ENCODE measurements around the gene VAV3. TPM values are rescaled to one million over a fixed set of nuclear protein-coding genes. Genes with fewer than 3 reads are reported as not detected.

VAV3 gene
- total and polyA plus RNA-seq, 2 of the 8 experiments (the other 6 are each of a cell fraction or from before 2014, with no cell fraction given), result 2.9 to 7.9 TPM

GRCh38 chr1:107664982-107665925 is 299.7 kb downstream of the VAV3 start:
- H2BK15ac ChIP-seq (ENCODE audit: low read length), result no peak overlapping the region
- H3K4me2 ChIP-seq (ENCODE audit: insufficient read depth in 1 of 2, low read depth in 2 of 2, low read length in 2 of 2), result no peak overlapping the region
- 93% methylated on average over 5 of the region's 5 CpGs; no CpG with 5 or more reads in 1 of the 2 experiments for WGBS, 2 experiments (ENCODE audit: extremely low coverage in 1 of 2, insufficient coverage in 1 of 2, insufficient read length in 1 of 2, insufficient replicate concordance in 2 of 2, low coverage in 1 of 2, low lambda C conversion rate in 2 of 2, missing lambda C conversion rate in 1 of 2)
- no peak overlapping the region for H2BK5ac ChIP-seq (ENCODE audit: low read depth, low read length)
- no peak overlapping the region for H4K8ac ChIP-seq (ENCODE audit: extremely low read depth, insufficient read depth, low read length)
- no peaks in the 10 kb centered on the region for H3K4me1 ChIP-seq (replicated peaks in 1 of 4; ENCODE audit: control insufficient read depth in 3 of 4, insufficient read depth in 4 of 4, low read length in 3 of 4)
- no peaks in the 10 kb centered on the region for H3K36me3 ChIP-seq (ENCODE audit: control insufficient read depth in 2 of 4, insufficient read depth in 4 of 4, low read length in 3 of 4)
- H4K20me1 ChIP-seq (replicated peaks in 1 of 2; ENCODE audit: control insufficient read depth in 1 of 2, insufficient read depth in 2 of 2, low read length in 2 of 2), result no peaks in the 10 kb centered on the region
- CTCF ChIA-PET (ENCODE audit: partially characterized antibody), result interaction anchor here (1.4 to 2.1 kb wide), 3 partner anchors 9 to 83 kb away, joined by 4 to 7 read pairs (median 4); no protein-coding TSS in a partner anchor
- no peak overlapping the region for H2BK12ac ChIP-seq (ENCODE audit: low read depth, low read length)
- H4K5ac ChIP-seq (ENCODE audit: insufficient read length, low read depth, low read length), result no peak overlapping the region
- no peak for DNase-seq (ENCODE audit: low read depth in 1 of 2, low spot score in 2 of 2)
- no peak for FAIRE-seq
- no peak overlapping the region for H2AFZ ChIP-seq (ENCODE audit: low read length)
- H3K27ac ChIP-seq (ENCODE audit: low read depth, low read length), result no peak overlapping the region
- H3K4ac ChIP-seq (replicated peaks; ENCODE audit: insufficient read length, low read depth, low read length), result no peak overlapping the region
- H4K91ac ChIP-seq (replicated peaks; ENCODE audit: insufficient read length, low read length), result no peak overlapping the region
- H3K14ac ChIP-seq (ENCODE audit: insufficient read length), result no peak overlapping the region
- no peak overlapping the region for H2AK5ac ChIP-seq (ENCODE audit: low read depth, low read length)
- no peak overlapping the region for H3K4me3 ChIP-seq (ENCODE audit: extremely low read depth in 1 of 4, insufficient read depth in 2 of 4, low read depth in 3 of 4, low read length in 4 of 4)
- no peaks in the 10 kb centered on the region for H3K79me1 ChIP-seq (ENCODE audit: low read depth, low read length)
- H3K9ac ChIP-seq (replicated peaks in 1 of 4; ENCODE audit: extremely low read depth in 1 of 4, low read depth in 3 of 4, low read length in 3 of 4), result no peak overlapping the region
- H3K79me2 ChIP-seq (ENCODE audit: control insufficient read depth in 1 of 2, insufficient read depth in 2 of 2, low read length in 2 of 2), result no peaks in the 10 kb centered on the region
- POLR2A ChIA-PET (ENCODE audit: partially characterized antibody), result interaction anchor here (0.5 kb wide), 1 partner anchor 113 kb away, joined by 4 read pairs; no protein-coding TSS in a partner anchor
- H2BK20ac ChIP-seq (ENCODE audit: low read length), result no peak overlapping the region
- no peak overlapping the region for H3K56ac ChIP-seq (replicated peaks; ENCODE audit: insufficient read length, low read depth, low read length)
- no peak overlapping the region for H3K23ac ChIP-seq (ENCODE audit: insufficient read length)
- H3K9me3 ChIP-seq (ENCODE audit: insufficient read depth in 2 of 2, low read depth in 1 of 2, low read length in 1 of 2), result no peaks in the 10 kb centered on the region
- no peak for TF ChIP-seq POLR2A (IDR thresholded peaks at IDR 0.05; ENCODE audit: control extremely low read depth in 1 of 2, low read depth in 2 of 2, low read length in 2 of 2)
- no peak for TF ChIP-seq YY1 (IDR thresholded peaks at IDR 0.05; ENCODE audit: low read depth, low read length)
- no peak for TF ChIP-seq RNF2 (IDR thresholded peaks at IDR 0.05; ENCODE audit: borderline replicate concordance, low read depth, low read length, missing control alignments, poor library complexity, severe bottlenecking)
- TF ChIP-seq SP1 (IDR thresholded peaks at IDR 0.05; ENCODE audit: low read depth, low read length), result no peak
- no peaks in the 10 kb centered on the region for H3K27me3 ChIP-seq (replicated peaks in 1 of 4; ENCODE audit: control insufficient read depth in 3 of 4, extremely low read depth in 1 of 4, insufficient read depth in 3 of 4, low read length in 3 of 4)
- H3K23me2 ChIP-seq (ENCODE audit: low read depth, low read length), result no peaks in the 10 kb centered on the region
- H2BK120ac ChIP-seq (replicated peaks; ENCODE audit: low read depth, low read length), result no peak overlapping the region
- H3K18ac ChIP-seq (ENCODE audit: extremely low read depth, low read length), result no peak overlapping the region
